ENCODE data around the gene RGL1.

Gene RGL1

GRCh38 chr1:183787704-183788103 lies 17.2 kb upstream of the RGL1 start:
- no peak for DNase-seq

GRCh38 chr1:183791319-183791718 lies 13.6 kb upstream of the RGL1 start:
- DNase-seq: no peak

GRCh38 chr1:183792300-183792699 lies 12.6 kb upstream of the RGL1 start:
- no peak for DNase-seq

- no peak for DNase-seq
Measured at GRCh38 chr1:183794088-183794487, 10.8 kb upstream of the RGL1 start.

GRCh38 chr1:183800449-183800848 lies 4.5 kb upstream of the RGL1 start:
- DNase-seq: no peak

- no peak for DNase-seq
Measured at GRCh38 chr1:183801649-183802048, 3.3 kb upstream of the RGL1 start.

GRCh38 chr1:183804387-183804786 lies 533 bp upstream of the RGL1 start:
- no peak for DNase-seq

- DNase-seq: no peak
Measured at GRCh38 chr1:183806125-183806524, 1.2 kb downstream of the RGL1 start.

- DNase-seq: no peak
Measured at GRCh38 chr1:183806675-183807074, 1.8 kb downstream of the RGL1 start.

GRCh38 chr1:183807549-183808168 lies 2.7 kb downstream of the RGL1 start:
- no peak for DNase-seq

- no peak for DNase-seq
Measured at GRCh38 chr1:183808296-183809027, 3.5 kb downstream of the RGL1 start.

- DNase-seq: no peak
Measured at GRCh38 chr1:183810121-183810520, 5.2 kb downstream of the RGL1 start.

GRCh38 chr1:183810756-183811544 lies 6.0 kb downstream of the RGL1 start:
- no peak for DNase-seq

GRCh38 chr1:183812128-183812527 lies 7.2 kb downstream of the RGL1 start:
- no peak for DNase-seq

- DNase-seq: no peak
Measured at GRCh38 chr1:183812686-183813569, 8.0 kb downstream of the RGL1 start.

- DNase-seq: no peak
Measured at GRCh38 chr1:183814121-183814681, 9.3 kb downstream of the RGL1 start.

GRCh38 chr1:183816110-183816509 lies 11.2 kb downstream of the RGL1 start:
- DNase-seq: no peak

GRCh38 chr1:183817576-183818288 lies 12.8 kb downstream of the RGL1 start:
- DNase-seq: no peak

- DNase-seq: no peak
Measured at GRCh38 chr1:183819059-183819458, 14.1 kb downstream of the RGL1 start.

- no peak for DNase-seq
Measured at GRCh38 chr1:183821309-183821888, 16.5 kb downstream of the RGL1 start.

GRCh38 chr1:183821889-183822611 lies 17.1 kb downstream of the RGL1 start:
- DNase-seq: no peak

All from NK-92 treated with Interleukin-12 subunit alpha and Interleukin-12 subunit beta, amount 100 ng/mL, for 24 hours (cell line).